Effector memory CD8-positive, alpha-beta T cell (primary cell): ENCODE results near the gene STIM1.
"Not testable (repeated sequence)": the region's sequence is repeated elsewhere in the genome, so short reads cannot be mapped to it uniquely, and the experiment has no call there.

Experiments
- ATAC-seq: fragments of 150-1000 bp; cut with Tn5 transposase; replicated peaks from 2 replicates; pipeline ENCODE4 v1.10.0; 2021; ENCODE audit warnings: mild to moderate bottlenecking, moderate library complexity
- DNase-seq, 3 experiments: peaks; one replicate each; pipeline ENCODE4 v3.0.0; 2021
- H3K27ac Mint-ChIP-seq, 2 donors: one replicate each; pipeline ENCODE4 v1.8.0; 2022; ENCODE audit warnings: mild to moderate bottlenecking in 2 of 2, mixed read lengths in 2 of 2, moderate library complexity in 2 of 2
- H3K27me3 Mint-ChIP-seq, 2 donors: one replicate each; pipeline ENCODE4 v1.8.0; 2022; ENCODE audit warnings: mixed read lengths in 2 of 2
- H3K36me3 Mint-ChIP-seq: one replicate; pipeline ENCODE4 v1.8.0; 2022; ENCODE audit warnings: mild to moderate bottlenecking, moderate library complexity, mixed read lengths; ENCODE audit not compliant: insufficient read depth
- H3K4me1 Mint-ChIP-seq, 2 donors: one replicate each; pipeline ENCODE4 v1.8.0; 2022; ENCODE audit warnings: low read depth in 2 of 2, mixed read lengths in 2 of 2
- H3K4me3 Mint-ChIP-seq, 2 donors: one replicate each; pipeline ENCODE4 v1.8.0; 2022; ENCODE audit warnings: mild to moderate bottlenecking in 2 of 2, mixed read lengths in 2 of 2, moderate library complexity in 2 of 2
- H3K9me3 Mint-ChIP-seq, 2 donors: one replicate each; pipeline ENCODE4 v1.8.0; 2022; ENCODE audit warnings: mixed read lengths in 2 of 2

The STIM1 gene

DNA sequence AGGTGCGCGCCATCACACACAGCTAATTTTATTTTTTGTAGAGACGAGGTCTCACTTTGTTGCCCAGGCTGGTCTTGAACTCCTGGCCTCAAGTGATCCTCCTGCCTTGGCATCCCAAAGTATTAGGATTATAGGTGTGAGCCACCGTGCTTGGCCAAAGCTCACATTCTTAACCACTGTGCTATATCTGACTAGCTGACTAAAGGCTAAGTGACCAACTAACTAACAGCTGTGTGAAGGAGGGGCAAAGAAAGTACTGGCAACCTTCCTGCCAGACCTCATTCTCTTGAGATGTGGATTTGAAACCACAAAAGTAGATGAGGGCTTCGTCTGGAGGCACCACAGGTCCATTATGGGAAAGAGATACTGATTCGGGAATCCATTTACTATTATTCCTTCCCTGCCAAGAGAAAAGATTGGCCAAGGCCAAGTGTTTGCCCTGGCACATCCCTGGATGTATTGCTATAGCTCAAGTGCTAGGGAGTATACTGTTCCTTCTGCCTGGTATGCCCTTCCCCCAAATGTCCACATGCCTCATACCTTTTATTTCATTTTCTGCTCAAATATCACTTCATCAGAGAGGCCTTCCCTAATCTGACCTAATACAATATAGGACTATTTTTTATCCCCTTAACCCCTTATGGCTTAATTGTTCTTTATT, 186.4 kb downstream of the STIM1 start:
- DNase-seq (no peak), ATAC-seq (no peak)
- Mint-ChIP-seq H3K36me3 (peaks cover 14% of the 10 kb centered on the region), H3K4me3 (no peak overlapping the region), H3K9me3 (no peaks in the 10 kb centered on the region), H3K27me3 (no peaks in the 10 kb centered on the region), H3K27ac (peak overlapping the region in 1 of 2 donors; percentile 16), H3K4me1 (peaks cover 26 to 55% of the 10 kb centered on the region in 2 donors)

DNA sequence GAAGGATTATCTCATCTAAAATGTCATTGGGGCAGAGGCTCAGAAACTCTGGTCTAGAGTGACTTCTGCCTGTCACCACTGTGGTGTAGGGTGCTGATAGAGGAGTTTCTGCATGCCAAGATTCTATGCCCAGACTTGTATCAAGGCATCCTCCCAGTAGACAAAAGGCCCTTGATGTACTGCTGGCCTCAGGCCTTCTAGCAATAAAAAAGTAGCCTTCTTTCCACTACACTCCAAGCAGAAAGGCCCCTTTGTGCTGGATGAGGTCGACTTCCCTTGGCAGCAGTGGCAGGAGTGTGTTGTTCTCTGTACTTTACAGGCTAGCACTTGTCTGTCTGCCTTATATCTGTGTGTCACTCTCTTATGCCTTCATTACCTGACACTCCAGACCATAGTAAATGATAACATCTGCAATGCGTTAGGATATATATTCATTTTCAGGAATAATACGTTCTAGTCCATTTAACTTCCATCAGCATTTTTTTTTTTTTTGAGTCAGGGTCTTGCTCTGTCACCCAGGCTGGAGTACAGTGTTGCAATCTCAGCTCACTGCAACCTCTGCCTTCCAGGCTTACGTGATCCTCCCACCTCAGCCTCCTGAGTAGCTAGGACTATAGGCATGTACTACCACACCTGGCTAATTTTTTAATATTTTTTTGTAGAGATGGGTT, 189.6 kb downstream of the STIM1 start:
- Mint-ChIP-seq H3K9me3 (no peaks in the 10 kb centered on the region), H3K4me3 (no peak overlapping the region), H3K4me1 (peaks cover 25 to 39% of the 10 kb centered on the region in 2 donors), H3K36me3 (peaks cover 11% of the 10 kb centered on the region), H3K27ac (peak overlapping the region in 1 of 2 donors; percentile 83), H3K27me3 (no peaks in the 10 kb centered on the region)
- DNase-seq (no peak), ATAC-seq (no peak)

DNA sequence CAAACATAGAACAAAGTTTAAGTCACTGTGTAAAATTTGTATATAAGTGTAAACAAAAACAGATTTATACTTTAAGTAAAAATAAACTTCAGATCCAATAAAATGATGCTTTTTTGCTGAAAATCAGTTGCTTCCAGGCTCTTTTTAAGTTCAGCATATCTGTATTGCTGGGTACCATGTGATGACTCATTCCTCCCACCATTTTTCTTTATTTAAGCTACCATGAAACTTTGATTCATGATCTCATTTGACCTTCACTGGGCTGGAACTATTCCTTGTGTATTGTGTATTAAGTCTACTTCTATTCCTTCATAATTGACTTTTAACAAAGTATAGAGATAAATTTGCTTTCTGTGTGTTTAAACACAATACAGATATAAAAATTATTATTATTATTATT, 192.9 kb downstream of the STIM1 start:
- no peaks in the 10 kb centered on the region for H3K27me3 Mint-ChIP-seq
- DNase-seq, result no peak
- H3K27ac Mint-ChIP-seq, result no peak overlapping the region
- ATAC-seq, result no peak
- H3K4me3 Mint-ChIP-seq, result no peak overlapping the region
- peaks cover 19 to 23% of the 10 kb centered on the region in 2 donors for H3K4me1 Mint-ChIP-seq
- no peaks in the 10 kb centered on the region for H3K9me3 Mint-ChIP-seq
- peaks cover 16% of the 10 kb centered on the region for H3K36me3 Mint-ChIP-seq

DNA sequence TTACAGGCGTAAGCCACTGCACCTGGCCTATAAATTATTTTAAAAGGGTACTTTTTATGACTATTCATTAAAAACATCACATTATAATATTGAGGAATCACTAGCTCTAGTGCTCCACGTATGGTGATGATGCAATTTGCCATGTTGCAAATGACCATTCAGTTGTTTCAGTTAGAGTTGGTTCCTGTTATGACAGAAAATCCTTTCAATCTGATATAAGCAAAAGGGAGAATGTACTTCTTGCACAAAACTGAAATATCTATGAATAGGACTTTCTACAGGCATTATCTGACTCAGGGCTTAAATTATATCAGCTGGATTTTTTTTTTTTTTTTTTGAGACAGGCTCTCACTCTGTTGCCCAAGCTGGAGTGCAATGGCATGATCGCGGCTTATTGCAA, 193.5 kb downstream of the STIM1 start:
- Mint-ChIP-seq H3K9me3 (no peaks in the 10 kb centered on the region), H3K27me3 (no peaks in the 10 kb centered on the region), H3K4me3 (no peak overlapping the region), H3K4me1 (peaks cover 17 to 20% of the 10 kb centered on the region in 2 donors), H3K36me3 (peaks cover 16% of the 10 kb centered on the region), H3K27ac (no peak overlapping the region)
- ATAC-seq (no peak), DNase-seq (no peak)

DNA sequence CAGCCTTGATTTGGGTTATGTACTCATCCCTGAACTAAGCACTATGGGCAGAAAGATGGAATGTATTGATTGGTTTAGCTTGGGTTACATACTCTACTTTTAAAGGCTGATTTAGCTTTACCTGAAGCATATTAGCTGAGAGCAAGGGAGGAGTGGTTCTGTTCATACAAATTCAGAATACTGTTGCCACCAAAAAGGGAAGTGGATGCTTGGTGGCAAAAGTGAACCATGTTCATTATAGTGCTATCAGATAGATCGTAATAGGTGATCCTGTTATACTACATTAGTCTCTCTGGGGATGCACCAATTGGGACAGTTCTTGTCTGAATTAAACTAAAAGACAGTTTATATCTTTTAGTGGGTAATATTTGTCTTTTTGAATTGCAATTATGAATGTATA, 194.7 kb downstream of the STIM1 start:
- H3K27me3 Mint-ChIP-seq, result no peaks in the 10 kb centered on the region
- ATAC-seq, result no peak
- H3K9me3 Mint-ChIP-seq, result no peaks in the 10 kb centered on the region
- no peak overlapping the region for H3K4me3 Mint-ChIP-seq
- no peak for DNase-seq
- peaks cover 13 to 19% of the 10 kb centered on the region in 2 donors for H3K4me1 Mint-ChIP-seq
- H3K36me3 Mint-ChIP-seq, result peaks cover 16% of the 10 kb centered on the region
- no peak overlapping the region for H3K27ac Mint-ChIP-seq

DNA sequence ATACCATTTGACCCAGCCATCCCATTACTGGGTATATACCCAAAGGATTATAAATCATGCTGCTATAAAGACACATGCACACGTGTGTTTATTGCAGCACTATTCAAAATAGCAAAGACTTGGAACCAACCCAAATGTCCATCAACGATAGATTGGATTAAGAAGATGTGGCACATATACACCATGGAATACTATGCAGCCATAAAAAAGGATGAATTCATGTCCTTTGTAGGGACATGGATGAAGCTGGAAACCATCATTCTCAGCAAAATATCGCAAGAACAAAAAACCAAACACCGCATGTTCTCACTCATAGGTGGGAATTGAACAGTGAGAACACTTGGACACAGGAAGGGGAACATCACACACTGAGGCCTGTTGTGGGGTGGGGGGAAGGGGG, 197.7 kb downstream of the STIM1 start:
- not testable (repeated sequence) for ATAC-seq, H3K4me3 Mint-ChIP-seq, H3K36me3 Mint-ChIP-seq, DNase-seq, H3K9me3 Mint-ChIP-seq, H3K27me3 Mint-ChIP-seq, H3K27ac Mint-ChIP-seq
- H3K4me1 Mint-ChIP-seq, result peaks cover 11 to 30% of the 10 kb centered on the region in 2 donors

DNA sequence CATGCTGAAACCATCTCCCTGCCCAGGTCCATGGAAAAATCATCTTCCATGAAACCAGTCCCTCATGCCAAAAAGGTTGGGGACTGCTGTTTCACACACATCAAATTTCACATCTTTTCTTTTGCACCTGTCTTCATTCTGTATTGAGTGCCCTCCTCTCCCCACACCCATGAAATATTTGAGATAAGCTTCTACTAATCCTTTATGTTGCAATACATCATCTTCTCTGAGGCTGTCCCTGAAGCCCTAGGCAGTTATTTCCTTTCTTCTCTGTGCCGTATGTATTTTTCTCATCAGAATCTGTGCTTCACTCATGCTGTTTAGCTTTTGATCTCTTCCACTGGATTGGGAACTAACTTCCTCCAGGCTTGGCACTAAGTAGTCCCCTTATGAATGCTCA, 199.2 kb downstream of the STIM1 start:
- Mint-ChIP-seq H3K27me3 (no peaks in the 10 kb centered on the region), H3K36me3 (peaks cover 20% of the 10 kb centered on the region), H3K27ac (peak overlapping the region in 1 of 2 donors; percentile 79), H3K9me3 (no peaks in the 10 kb centered on the region), H3K4me1 (peaks cover 11 to 37% of the 10 kb centered on the region in 2 donors), H3K4me3 (no peak overlapping the region)
- DNase-seq (no peak), ATAC-seq (no peak)

DNA sequence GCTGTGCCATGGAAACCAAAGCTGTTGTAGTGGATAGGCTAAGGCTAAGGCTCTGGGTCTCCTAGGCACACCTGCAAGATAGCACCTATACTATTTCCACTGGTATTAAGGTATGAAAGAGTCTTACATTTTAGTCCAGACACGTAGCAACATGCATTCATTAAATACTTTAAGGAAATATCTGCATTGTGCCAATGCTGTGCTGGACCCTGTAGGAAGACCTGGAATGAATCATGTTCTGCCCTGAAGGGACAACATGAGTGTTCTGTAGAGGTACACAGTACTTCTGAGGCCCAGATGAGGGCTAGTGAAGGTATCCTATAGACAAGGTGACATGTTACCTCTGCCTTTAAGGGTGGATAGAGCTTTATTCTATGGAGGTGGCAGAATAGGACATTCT, 204.0 kb downstream of the STIM1 start:
- Mint-ChIP-seq H3K4me3 (no peak overlapping the region), H3K4me1 (peaks cover 11 to 39% of the 10 kb centered on the region in 2 donors), H3K27ac (peak overlapping the region; percentile 52 to 75), H3K36me3 (peaks cover 35% of the 10 kb centered on the region), H3K9me3 (no peaks in the 10 kb centered on the region), H3K27me3 (no peaks in the 10 kb centered on the region)
- ATAC-seq (no peak), DNase-seq (no peak)

DNA sequence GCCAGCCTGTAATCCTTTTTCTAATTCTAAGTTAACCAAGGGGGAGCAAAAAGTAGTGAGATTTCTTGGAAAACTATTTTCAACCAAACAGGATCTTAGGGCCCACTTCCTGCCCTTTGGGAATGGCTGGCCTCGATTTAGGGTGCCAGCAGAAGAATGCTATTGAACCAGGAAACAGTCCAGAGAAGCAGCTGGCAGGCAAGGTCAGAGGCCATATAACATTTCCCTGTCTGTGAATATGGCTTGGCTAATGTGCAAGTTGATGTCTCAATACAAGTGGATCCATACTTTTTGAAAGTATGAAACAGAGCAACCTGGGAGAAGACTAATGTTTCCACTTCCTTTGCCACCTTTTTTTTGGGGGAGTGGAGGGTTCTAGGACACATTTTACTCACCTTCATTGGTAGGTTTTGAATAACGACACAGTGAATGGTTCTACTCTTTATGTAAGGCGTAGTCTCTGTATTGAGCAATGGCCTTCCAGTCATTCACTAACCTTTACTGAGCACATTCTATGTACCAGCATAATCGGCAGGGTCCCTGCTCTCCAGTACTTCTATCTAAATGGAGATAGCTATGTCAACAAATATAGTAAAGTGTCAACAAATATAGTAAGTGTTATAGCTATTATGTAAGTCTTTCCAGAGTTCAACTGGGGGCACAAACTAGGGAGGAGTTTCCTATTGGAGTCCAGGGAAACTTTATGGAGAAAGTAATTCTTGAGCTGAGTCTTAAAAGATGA, 204.9 kb downstream of the STIM1 start:
- peaks cover 35% of the 10 kb centered on the region for H3K36me3 Mint-ChIP-seq
- ATAC-seq, result no peak
- peaks cover 13 to 38% of the 10 kb centered on the region in 2 donors for H3K4me1 Mint-ChIP-seq

DNA sequence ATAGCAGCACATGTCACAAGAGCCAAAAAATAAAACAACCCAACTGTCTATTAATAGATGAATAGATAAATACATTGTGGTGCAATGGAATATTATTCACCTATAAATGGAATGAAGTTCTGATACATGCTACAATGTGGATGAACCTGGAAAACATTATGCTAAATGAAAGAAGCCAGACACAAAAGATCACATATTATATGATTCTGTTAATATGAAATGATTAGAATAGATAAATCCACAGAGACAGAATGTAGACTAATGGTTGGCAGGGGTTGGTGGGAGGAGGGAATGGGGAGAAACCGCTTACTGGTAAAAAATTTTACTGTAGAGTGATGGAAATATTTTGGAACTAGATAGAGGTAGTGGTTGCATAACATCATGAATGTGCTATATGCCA, 206.2 kb downstream of the STIM1 start:
- Mint-ChIP-seq H3K27ac (peak overlapping the region; percentile 23 to 54), H3K36me3 (peaks cover 33% of the 10 kb centered on the region), H3K4me3 (no peak overlapping the region), H3K27me3 (no peaks in the 10 kb centered on the region), H3K4me1 (peaks cover 22 to 46% of the 10 kb centered on the region in 2 donors), H3K9me3 (no peaks in the 10 kb centered on the region)
- DNase-seq (no peak), ATAC-seq (no peak)

More for the DNA sequence above, 204.9 kb downstream of the STIM1 start:
- Mint-ChIP-seq H3K27ac (peak overlapping the region; percentile 52 to 75), H3K4me3 (no peak overlapping the region), H3K9me3 (no peaks in the 10 kb centered on the region), H3K27me3 (no peaks in the 10 kb centered on the region)
- no peak for DNase-seq

DNA sequence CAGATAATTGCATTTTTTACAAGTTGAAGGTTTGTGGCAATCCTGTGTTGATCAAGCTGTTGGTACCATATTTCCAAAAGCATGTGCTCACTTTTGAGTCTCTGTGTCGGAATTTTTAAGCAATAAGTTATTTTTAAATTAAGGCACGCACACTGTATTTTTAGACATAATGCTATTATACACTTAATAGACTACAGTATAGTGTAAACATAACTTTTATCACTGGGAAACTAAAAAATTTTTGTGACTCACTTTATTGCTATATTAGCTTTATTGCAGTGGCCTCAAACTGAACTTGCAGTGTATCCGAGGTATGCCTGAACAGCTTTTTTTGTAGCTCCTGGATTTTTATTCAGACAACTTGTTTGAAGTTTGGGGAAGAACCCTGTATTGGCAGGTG, 207.9 kb downstream of the STIM1 start:
- no peaks in the 10 kb centered on the region for H3K27me3 Mint-ChIP-seq
- DNase-seq (no peak), ATAC-seq (no peak)
- H3K9me3 Mint-ChIP-seq, result no peaks in the 10 kb centered on the region
- no peak overlapping the region for H3K4me3 Mint-ChIP-seq
- peak overlapping the region in 1 of 2 donors; percentile 82 for H3K27ac Mint-ChIP-seq
- peaks cover 36 to 48% of the 10 kb centered on the region in 2 donors for H3K4me1 Mint-ChIP-seq
- peaks cover 33% of the 10 kb centered on the region for H3K36me3 Mint-ChIP-seq

DNA sequence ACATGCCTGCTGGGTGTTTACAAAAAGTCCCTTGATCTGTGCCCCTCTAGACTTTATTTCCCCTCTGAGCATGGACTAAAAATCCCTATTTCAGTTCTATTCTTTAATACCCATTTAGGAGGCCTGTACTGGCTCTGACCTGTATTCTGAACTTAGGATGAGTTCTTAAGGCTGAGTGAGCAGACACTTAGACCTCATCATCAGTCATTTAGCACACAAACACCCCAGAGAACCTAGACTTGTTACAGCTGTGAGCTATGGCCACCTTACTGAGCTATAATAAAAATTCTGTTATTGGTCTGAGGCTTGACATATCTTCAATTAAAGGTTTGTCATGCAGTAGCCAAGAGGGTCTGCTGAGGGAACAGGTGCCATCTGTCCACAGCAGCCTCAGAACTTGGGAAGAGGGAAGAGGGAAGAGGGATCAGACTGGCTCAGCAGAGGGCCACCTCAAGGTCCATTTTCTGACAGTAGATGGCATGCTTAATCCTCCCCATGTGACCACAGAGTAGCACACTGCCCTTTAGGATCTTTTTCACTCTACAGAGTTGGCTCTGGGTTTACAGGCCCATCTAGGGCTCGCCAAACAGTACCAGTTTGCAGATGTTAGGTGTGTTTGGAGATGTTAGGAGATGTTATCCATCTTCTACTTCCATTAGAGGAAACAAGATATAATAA, 209.0 kb downstream of the STIM1 start:
- no peak for ATAC-seq
- Mint-ChIP-seq H3K36me3 (peaks cover 22% of the 10 kb centered on the region), H3K27ac (peak overlapping the region; percentile 59 to 82), H3K4me1 (peaks cover 44 to 52% of the 10 kb centered on the region in 2 donors), H3K4me3 (no peak overlapping the region), H3K27me3 (no peaks in the 10 kb centered on the region), H3K9me3 (no peaks in the 10 kb centered on the region)
- DNase-seq, result no peak

DNA sequence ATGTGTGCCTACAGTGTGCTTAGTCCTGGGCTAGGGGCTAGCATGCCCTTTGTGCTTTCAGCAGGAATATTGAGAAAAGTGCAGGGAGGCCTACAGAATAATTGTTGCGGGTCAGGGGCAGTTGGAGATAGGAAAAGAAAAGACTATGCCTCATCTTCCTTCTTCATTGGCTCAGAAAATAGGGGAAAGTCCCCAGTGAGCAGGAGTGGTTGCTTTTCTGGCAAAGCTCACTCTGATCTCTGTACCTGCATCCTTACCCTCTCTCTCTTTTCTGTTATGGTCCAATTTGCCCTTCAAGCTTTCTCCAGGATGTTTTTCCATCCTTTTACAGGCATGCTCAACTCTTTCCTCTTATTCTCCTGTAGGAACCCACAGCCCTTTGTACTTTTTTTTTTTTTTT, 209.6 kb downstream of the STIM1 start:
- Mint-ChIP-seq H3K4me3 (peak overlapping the region in 1 of 2 donors; percentile 1), H3K27ac (peak overlapping the region; percentile 59 to 82), H3K36me3 (peaks cover 17% of the 10 kb centered on the region), H3K9me3 (no peaks in the 10 kb centered on the region), H3K4me1 (peaks cover 50 to 56% of the 10 kb centered on the region in 2 donors), H3K27me3 (no peaks in the 10 kb centered on the region)
- ATAC-seq (peak; percentile 43), DNase-seq (no peak)
